Measurements from ENCODE around the gene ATP6V1G2. TPM values are rescaled to one million over a fixed set of nuclear protein-coding genes. Genes with fewer than 3 reads are reported as not detected.

ATP6V1G2 gene
- total and polyA plus RNA-seq, 5 donors, result 1.7 to 3.8 (median 2.8) TPM

DNA sequence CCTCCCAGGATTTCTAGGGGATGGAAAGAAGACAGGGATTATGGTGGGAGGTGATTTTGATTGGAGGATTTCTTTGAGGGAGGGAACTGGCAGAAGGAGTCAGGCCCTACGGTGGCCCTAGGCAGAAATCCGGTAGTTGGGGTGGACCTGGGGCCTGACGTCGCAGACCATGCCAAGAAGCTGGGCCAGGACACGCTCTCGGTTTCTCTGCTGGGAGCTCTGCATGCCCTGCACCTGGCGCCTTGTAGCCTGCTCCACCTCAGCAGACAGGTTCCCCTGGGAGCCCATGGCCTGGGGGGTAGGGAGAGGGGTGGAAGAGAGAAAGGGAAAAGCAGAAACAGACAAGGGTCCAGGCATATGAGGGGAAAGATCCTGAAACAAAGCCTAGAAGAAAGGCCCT, 1.1 kb downstream of the ATP6V1G2 start:
- no peak overlapping the region for H3K4me3 ChIP-seq (ENCODE audit: low read length)
- H3K27me3 ChIP-seq (ENCODE audit: control insufficient read depth, insufficient read depth), result no peaks in the 10 kb centered on the region
- intact Hi-C loops (cut with DNase I), result loop anchor here (5.0 kb wide), 3 partner anchors 37 to 117 kb away; partner anchors contain the start of genes LTB (in 2 of the 4), C6orf47 (in 1 of the 4) and GPANK1 (in 1 of the 4)
- H3K9me3 ChIP-seq (ENCODE audit: control insufficient read depth, low read length), result no peaks in the 10 kb centered on the region
- H3K27ac ChIP-seq (ENCODE audit: low read length), result no peak overlapping the region
- DNase-seq, result no peak
- ATAC-seq, result no peak
- peaks cover 6% of the 10 kb centered on the region for H3K4me1 ChIP-seq (ENCODE audit: control insufficient read depth, insufficient read depth, low read length)
- WGBS, result 78% methylated on average over 7 of the region's 7 CpGs

DNA sequence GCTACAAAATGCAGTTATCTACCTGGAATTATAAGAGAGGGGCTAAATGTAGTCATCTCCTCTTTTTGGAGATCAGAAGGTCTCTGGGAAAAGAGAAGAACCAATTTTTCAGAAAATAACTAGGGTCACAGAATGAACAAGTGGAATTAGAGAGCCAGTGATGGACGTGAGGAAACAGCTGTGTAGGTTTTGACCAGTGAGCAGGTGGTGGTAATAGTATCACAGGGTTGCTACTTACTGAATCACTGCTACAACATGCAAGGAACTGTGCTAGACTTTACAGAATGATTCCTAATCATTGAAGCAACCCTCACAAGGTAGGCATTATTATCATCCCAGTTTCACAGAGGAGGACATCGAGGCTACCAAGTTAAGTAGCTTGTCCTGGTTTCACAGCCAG, 1.7 kb downstream of the ATP6V1G2 start:
- DNase-seq (no peak), ATAC-seq (no peak)
- Histone ChIP-seq H3K27me3 (ENCODE audit: control insufficient read depth, insufficient read depth) (no peaks in the 10 kb centered on the region), H3K4me1 (ENCODE audit: control insufficient read depth, insufficient read depth, low read length) (peaks cover 9% of the 10 kb centered on the region), H3K27ac (ENCODE audit: low read length) (no peak overlapping the region), H3K4me3 (ENCODE audit: low read length) (no peak overlapping the region), H3K9me3 (ENCODE audit: control insufficient read depth, low read length) (no peaks in the 10 kb centered on the region)
- intact Hi-C loops (cut with DNase I), result loop anchor here (5.0 kb wide), 3 partner anchors 38 to 118 kb away; partner anchors contain the start of genes LTB (in 2 of the 4), C6orf47 (in 1 of the 4) and GPANK1 (in 1 of the 4)
- WGBS, result 82% methylated on average over 2 of the region's 2 CpGs

DNA sequence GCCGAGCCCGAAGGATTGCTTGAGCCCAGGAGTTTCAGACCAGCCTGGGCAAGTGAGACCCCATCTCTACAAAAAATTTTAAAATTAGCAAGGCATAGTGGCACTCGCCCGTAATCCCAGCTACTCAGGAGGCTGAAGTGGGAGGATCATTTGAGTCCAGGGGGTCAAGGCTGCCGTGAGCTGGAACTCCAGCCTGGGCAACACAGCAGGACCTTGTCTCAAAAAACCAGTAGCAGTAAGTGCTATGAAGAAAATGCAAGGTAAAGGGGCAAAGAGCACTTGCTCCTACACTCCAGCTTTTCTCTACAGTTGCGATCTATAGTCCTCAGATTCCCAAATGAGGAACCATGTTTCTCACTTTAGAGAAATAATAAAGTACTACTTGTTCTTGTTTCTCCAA, 2.8 kb downstream of the ATP6V1G2 start:
- DNase-seq (no peak), ATAC-seq (no peak)
- Histone ChIP-seq H3K4me3 (ENCODE audit: low read length) (no peak overlapping the region), H3K9me3 (ENCODE audit: control insufficient read depth, low read length) (no peaks in the 10 kb centered on the region), H3K27ac (ENCODE audit: low read length) (no peak overlapping the region), H3K27me3 (ENCODE audit: control insufficient read depth, insufficient read depth) (no peaks in the 10 kb centered on the region), H3K4me1 (ENCODE audit: control insufficient read depth, insufficient read depth, low read length) (peaks cover 9% of the 10 kb centered on the region)
- WGBS, result 95% methylated on average over 6 of the region's 6 CpGs
- intact Hi-C loops (cut with DNase I), result no loop called here

DNA sequence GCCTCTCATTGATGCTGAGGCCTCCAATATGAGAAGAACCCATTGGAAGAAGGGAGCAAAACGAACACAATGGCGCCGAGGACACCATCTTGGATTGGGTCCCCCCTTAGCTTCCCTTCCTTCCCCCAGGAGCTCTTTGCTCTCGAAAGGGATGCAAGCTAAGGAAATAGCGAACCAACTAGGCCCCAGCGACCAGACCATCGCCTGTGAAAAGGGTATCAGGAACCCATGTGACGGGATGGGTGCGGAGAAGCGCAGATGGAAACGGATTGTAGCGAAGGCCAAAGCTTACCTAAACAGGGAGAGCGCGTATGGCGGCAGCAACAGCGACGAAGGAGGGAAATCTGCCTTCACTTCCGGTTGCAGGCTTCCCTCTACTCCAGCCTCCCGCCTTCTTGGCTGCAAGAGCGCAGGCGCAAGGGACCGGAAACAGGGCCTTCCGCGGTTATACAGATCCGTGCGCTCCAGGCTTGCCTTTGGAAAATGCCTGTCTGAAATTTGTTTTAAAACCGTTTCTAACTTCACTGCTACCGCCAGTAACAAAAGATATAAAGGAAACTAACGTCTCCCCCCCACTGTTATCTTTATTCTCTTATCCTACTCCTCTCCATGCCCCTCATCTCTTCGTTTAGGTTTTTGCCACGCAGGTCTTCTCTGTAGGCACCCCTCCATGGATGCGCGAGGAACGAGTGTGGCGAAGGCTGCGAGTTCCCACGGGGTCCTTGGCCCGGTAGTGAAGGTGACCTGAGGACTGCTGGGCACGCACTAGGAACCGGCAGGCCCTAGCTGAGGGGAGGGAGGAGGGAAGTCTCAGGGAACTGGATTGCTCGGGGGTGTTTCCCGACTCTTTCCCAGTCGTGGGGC, 4.5 kb downstream of the ATP6V1G2 start, which contains the start of gene DDX39B:
TSS of gene DDX39B (minus strand) at position 346 of the 864 bp plus-strand sequence. CDS start 1,471 bp downstream, outside the sequence.
- ATAC-seq, result peak; percentile 94 to 95
- Histone ChIP-seq H3K4me1 (ENCODE audit: control insufficient read depth, insufficient read depth, low read length) (peaks cover 5% of the 10 kb centered on the region), H3K4me3 (ENCODE audit: low read length) (peak within 1 kb of the TSS; percentile 94), H3K27ac (ENCODE audit: low read length) (peak within 1 kb of the TSS; percentile 93), H3K9me3 (ENCODE audit: control insufficient read depth, low read length) (no peaks in the 10 kb centered on the region), H3K27me3 (ENCODE audit: control insufficient read depth, insufficient read depth) (no peaks in the 10 kb centered on the region)
- intact Hi-C loops (cut with DNase I), result no loop called here
- DNase-seq, result peak; percentile 96 to 98 (median 98)
- WGBS, result under 1% methylated on average over 43 of the region's 43 CpGs

DNA sequence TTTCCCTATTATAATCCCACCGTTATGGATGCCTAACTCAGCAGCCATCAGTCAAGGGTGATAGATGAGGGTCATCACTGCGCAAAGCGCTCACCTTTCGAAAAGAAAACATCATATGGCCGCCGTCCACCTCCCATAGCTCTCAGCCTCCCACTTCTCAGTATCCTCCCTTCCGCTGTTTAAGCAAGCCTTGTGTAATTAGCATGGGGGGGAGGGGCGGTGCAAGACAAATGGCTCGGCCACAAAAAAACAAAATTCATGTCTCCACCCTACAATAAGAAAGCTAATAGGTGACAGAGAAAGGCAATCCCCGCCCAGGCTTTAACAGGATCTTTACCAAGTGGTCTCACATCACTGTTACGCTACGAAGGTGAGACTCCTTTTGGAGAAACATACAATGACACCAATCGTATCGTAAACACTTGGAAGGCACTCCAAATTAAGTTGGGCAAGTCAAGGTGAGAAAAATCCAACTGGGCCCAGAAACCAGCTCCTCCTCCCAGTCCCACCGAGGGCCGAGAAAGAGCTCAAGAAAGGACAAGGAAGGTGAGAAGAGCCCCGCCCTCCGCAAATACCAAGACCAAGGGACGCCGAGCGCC, 5.2 kb downstream of the ATP6V1G2 start:
- peak in 2 of 3 donors; percentile 51 to 70 for DNase-seq
- Histone ChIP-seq H3K9me3 (ENCODE audit: control insufficient read depth, low read length) (no peaks in the 10 kb centered on the region), H3K4me1 (ENCODE audit: control insufficient read depth, insufficient read depth, low read length) (peaks cover 5% of the 10 kb centered on the region), H3K4me3 (ENCODE audit: low read length) (peak overlapping the region; percentile 94), H3K27ac (ENCODE audit: low read length) (peak overlapping the region; percentile 87), H3K27me3 (ENCODE audit: control insufficient read depth, insufficient read depth) (no peaks in the 10 kb centered on the region)
- WGBS, result 0% methylated on average over 21 of the region's 21 CpGs
- peak; percentile 20 to 53 for ATAC-seq
- intact Hi-C loops (cut with DNase I), result no loop called here

DNA sequence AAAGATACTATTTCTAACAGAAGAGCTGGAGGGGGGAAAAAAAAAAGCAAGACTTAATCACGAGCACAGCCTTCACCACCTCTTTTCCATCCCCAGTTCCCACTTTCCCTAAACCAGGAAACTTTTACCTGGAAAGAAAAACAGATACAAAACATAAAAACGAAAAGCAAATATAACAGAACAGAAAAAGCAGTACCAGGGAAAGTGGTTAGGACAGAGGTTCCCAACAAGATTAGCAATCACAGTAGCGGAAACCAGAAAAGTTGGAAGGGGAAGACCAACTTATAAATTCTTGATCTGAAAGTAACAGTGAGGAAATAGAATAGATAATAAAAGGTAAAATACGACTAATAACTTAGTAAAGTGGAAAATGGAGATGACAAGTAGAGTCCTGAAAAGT, 5.8 kb downstream of the ATP6V1G2 start:
- no peak for DNase-seq
- Histone ChIP-seq H3K27ac (ENCODE audit: low read length) (no peak overlapping the region), H3K4me3 (ENCODE audit: low read length) (peak overlapping the region; percentile 94), H3K4me1 (ENCODE audit: control insufficient read depth, insufficient read depth, low read length) (peaks cover 5% of the 10 kb centered on the region), H3K27me3 (ENCODE audit: control insufficient read depth, insufficient read depth) (no peaks in the 10 kb centered on the region), H3K9me3 (ENCODE audit: control insufficient read depth, low read length) (no peaks in the 10 kb centered on the region)
- intact Hi-C loops (cut with DNase I), result no loop called here
- no peak for ATAC-seq
- WGBS, result 9% methylated on average over 4 of the region's 4 CpGs

DNA sequence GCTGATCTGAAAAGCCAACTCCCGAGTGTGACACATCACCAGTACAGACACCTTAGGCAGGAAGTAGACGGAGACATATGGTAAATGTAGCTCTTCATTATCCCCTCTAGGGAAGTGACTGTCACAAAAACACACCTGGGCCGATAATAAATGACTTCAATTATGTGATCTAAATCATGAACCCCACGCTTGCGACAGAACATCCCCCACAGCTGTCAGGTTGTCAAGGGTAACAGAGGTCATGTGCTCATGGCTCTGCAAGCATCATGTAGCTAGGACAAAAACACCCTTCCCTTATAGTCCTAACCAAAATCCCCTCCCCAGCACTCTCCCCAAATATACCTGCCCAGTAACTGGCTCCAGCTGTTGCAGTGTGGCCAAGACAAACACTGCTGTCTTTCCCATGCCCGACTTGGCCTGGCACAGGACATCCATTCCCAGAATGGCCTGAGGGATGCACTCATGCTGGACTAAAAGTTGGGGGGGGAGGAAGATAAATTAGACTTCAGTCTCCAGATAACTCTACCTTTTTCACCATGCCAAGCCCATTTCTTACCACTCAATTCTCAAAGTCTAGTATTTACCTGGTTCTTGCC, 7.5 kb downstream of the ATP6V1G2 start:
- H3K27me3 ChIP-seq (ENCODE audit: control insufficient read depth, insufficient read depth), result no peaks in the 10 kb centered on the region
- H3K9me3 ChIP-seq (ENCODE audit: control insufficient read depth, low read length), result no peaks in the 10 kb centered on the region
- peaks cover 5% of the 10 kb centered on the region for H3K4me1 ChIP-seq (ENCODE audit: control insufficient read depth, insufficient read depth, low read length)
- no peak overlapping the region for H3K4me3 ChIP-seq (ENCODE audit: low read length)
- H3K27ac ChIP-seq (ENCODE audit: low read length), result no peak overlapping the region
- ATAC-seq, result no peak
- DNase-seq, result no peak
- intact Hi-C loops (cut with DNase I), result no loop called here
- WGBS, result 52% methylated on average over 6 of the region's 6 CpGs

DNA sequence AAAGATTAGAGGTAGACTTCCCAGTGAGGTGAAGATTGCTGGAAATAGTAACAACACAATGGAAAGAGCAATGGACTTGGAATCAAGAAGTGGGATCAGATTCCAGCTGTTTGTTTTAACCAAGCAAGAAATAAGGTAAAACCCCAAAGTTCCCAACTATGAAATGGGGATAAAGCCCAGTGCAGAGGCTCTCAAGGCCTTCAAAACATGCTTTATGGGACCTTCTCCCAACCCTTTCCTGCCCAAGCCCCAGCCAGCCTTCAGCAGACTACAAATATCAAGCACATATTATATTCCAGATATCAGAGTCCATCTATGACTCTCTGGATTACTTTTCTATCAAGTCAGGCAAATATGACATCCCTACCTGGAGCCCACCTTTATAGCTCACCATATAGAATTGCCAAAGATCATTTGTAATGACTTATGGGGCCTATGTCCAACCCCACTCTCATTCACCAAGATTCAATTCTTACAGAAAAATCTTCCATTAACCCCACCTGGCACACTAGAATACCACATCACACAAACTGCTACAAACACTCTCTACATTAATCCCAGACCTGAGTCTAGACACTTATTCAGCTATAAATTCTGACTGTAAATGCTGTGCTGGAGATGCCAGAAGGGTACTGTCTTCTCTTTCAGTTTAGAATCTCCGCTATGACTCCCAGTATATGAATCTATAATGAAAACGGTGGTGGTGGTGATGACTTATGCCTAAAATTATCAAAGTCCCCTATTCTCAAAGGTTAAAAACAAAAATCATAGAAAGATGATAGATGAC, 10.7 kb downstream of the ATP6V1G2 start:
- H3K27ac ChIP-seq (ENCODE audit: low read length), result no peak overlapping the region
- intact Hi-C loops (cut with DNase I), result no loop called here
- 38% methylated on average over 2 of the region's 2 CpGs for WGBS

DNA sequence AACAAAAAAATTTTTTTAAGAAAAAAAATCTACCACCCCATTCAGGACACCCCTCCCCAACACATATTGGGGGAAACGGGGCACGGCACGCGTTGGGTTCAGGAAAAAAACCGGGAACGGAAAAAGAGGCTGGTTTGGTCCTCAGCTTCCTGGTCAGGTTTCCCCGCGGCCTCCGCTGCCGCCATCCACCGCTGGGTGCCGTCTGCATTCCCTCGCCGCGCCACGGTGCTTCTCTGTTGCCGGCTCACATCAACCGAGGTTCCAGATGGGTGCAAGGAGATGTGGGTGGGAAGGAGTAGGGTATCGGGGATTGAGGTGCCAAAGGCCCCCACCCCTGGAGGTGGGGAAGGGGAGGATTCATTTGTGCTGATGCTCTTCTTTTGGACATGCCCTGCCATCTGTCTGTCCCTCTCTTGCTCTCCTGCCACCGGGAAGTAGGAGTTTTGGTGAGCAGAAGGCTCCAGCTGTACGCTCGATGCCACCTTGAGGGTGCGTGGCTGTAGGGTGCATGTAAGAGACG, 11.8 kb downstream of the ATP6V1G2 start:
- 87% methylated on average over 24 of the region's 24 CpGs for WGBS
- no peak for DNase-seq
- intact Hi-C loops (cut with DNase I), result loop anchor here in 1 of 4 donors (5.0 kb wide), 1 partner anchor 42 kb away; no protein-coding TSS in a partner anchor
- Histone ChIP-seq H3K4me1 (ENCODE audit: control insufficient read depth, insufficient read depth, low read length) (no peaks in the 10 kb centered on the region), H3K9me3 (ENCODE audit: control insufficient read depth, low read length) (no peaks in the 10 kb centered on the region), H3K27me3 (ENCODE audit: control insufficient read depth, insufficient read depth) (no peaks in the 10 kb centered on the region), H3K4me3 (ENCODE audit: low read length) (no peak overlapping the region), H3K27ac (ENCODE audit: low read length) (no peak overlapping the region)
- no peak for ATAC-seq

More for the DNA sequence above, 10.7 kb downstream of the ATP6V1G2 start:
- Histone ChIP-seq H3K9me3 (ENCODE audit: control insufficient read depth, low read length) (no peaks in the 10 kb centered on the region), H3K27me3 (ENCODE audit: control insufficient read depth, insufficient read depth) (no peaks in the 10 kb centered on the region), H3K4me3 (ENCODE audit: low read length) (no peak overlapping the region), H3K4me1 (ENCODE audit: control insufficient read depth, insufficient read depth, low read length) (peaks cover 5% of the 10 kb centered on the region)
- ATAC-seq (no peak), DNase-seq (no peak)

DNA sequence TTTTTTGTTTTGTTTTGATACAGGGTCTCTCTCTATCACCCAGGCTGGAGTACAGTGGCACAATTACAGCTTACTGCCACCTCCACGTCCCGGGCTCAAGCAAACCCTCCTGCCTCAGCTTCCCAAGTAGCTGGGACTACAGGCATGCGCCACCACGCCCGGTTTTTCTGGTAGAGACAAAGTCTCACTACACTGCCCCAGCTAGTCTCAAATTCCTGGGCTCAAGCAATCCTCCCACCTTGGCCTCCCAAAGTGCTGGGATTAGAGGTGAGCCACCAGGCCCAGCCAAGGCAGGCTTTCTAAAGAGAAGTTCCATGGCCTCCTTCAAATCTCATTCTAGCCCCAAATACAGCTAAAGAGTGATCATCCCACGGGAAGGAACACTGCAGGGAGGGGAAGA, 12.4 kb downstream of the ATP6V1G2 start:
- no peak for ATAC-seq

More for the DNA sequence above, 12.4 kb downstream of the ATP6V1G2 start:
- WGBS, result 87% methylated on average over 6 of the region's 6 CpGs
- intact Hi-C loops (cut with DNase I), result loop anchor here in 1 of 4 donors (5.0 kb wide), 1 partner anchor 42 kb away; no protein-coding TSS in a partner anchor
- H3K27ac ChIP-seq (ENCODE audit: low read length), result no peak overlapping the region
- no peaks in the 10 kb centered on the region for H3K9me3 ChIP-seq (ENCODE audit: control insufficient read depth, low read length)
- H3K4me3 ChIP-seq (ENCODE audit: low read length), result no peak overlapping the region
- H3K4me1 ChIP-seq (ENCODE audit: control insufficient read depth, insufficient read depth, low read length), result no peaks in the 10 kb centered on the region
- no peaks in the 10 kb centered on the region for H3K27me3 ChIP-seq (ENCODE audit: control insufficient read depth, insufficient read depth)
- DNase-seq, result no peak

All from right cardiac atrium (tissue), 5 donors.